HEK293 (cell line): ENCODE results near the gene OR10AD1.
A peak's percentile ranks its signal among the peaks of the same experiment; 100 is the strongest.

Experiments used
- CTCF ChIA-PET: fragments of 350-600 bp; formaldehyde crosslinking; extraction: SDS; loops from one replicate; lab custom pipeline; 2021; ENCODE audit warnings: antibody characterized with exemption; lab: Yijun Ruan, JAX
- POLR2A ChIA-PET: fragments of 300-600 bp; formaldehyde crosslinking; extraction: SDS; loops from one replicate; lab custom pipeline; 2020; ENCODE audit warnings: antibody characterized with exemption, inconsistent platforms; lab: Yijun Ruan, JAX
- H3K27ac ChIP-seq: fragments of 200-500 bp; sonication (Bioruptor generic); 2 replicates; pipeline ENCODE4 v1.5.1; 2014; ENCODE audit warnings: low read depth, low read length, control low read depth, inconsistent platforms; ENCODE audit errors: extremely low read depth
- H3K36me3 ChIP-seq, 2 experiments: fragments of 200-500 bp in 1 of 2; sonication (Bioruptor generic) in 1 of 2; 1 replicate in 1 of 2; 2 replicates in 1 of 2; pipeline ENCODE4 v1.5.1; 2014 to 2017; ENCODE audit warnings: inconsistent platforms in 2 of 2, low read length in 2 of 2; ENCODE audit not compliant: control insufficient read depth in 2 of 2, insufficient read depth in 1 of 2
- H3K4me1 ChIP-seq: fragments of 200-500 bp; sonication (Bioruptor generic); 2 replicates; pipeline ENCODE4 v1.5.1; 2014; ENCODE audit warnings: mild to moderate bottlenecking, low read length, inconsistent platforms; ENCODE audit not compliant: control insufficient read depth, insufficient read depth
- H3K4me3 ChIP-seq: 2 replicates; pipeline ENCODE4 v1.5.1; 2011; ENCODE audit warnings: low read depth, mild to moderate bottlenecking, control low read depth, low read length, moderate library complexity
- H3K9me3 ChIP-seq: fragments of 200-500 bp; sonication (Bioruptor generic); 2 replicates; pipeline ENCODE4 v1.5.1; 2014; ENCODE audit warnings: low read depth, low read length, inconsistent platforms; ENCODE audit not compliant: control insufficient read depth, insufficient read depth
- ELK4 ChIP-seq: IDR thresholded peaks from 2 replicates; pipeline ENCODE4 v1.6.1; 2011; ENCODE audit warnings: mild to moderate bottlenecking, low read depth, low read length, borderline replicate concordance
- HOXD13 ChIP-seq: sonication (generic); formaldehyde crosslinking; IDR thresholded peaks from 2 replicates; pipeline ENCODE4 v1.8.0; 2022; ENCODE audit warnings: missing genetic modification reagents, borderline replicate concordance
- MYNN ChIP-seq: fragments of 450-650 bp; formaldehyde crosslinking; IDR thresholded peaks from 2 replicates; pipeline ENCODE4 v1.5.1; 2016; ENCODE audit warnings: missing biosample characterization, missing genetic modification characterization, borderline replicate concordance
- SP2 ChIP-seq: fragments of 450-650 bp; formaldehyde crosslinking; IDR thresholded peaks from 2 replicates; pipeline ENCODE4 v1.5.1; 2016; ENCODE audit warnings: missing biosample characterization, missing genetic modification characterization
- SP3 ChIP-seq: fragments of 450-650 bp; formaldehyde crosslinking; IDR thresholded peaks from 2 replicates; pipeline ENCODE4 v1.5.1; 2016; ENCODE audit warnings: missing biosample characterization, missing genetic modification characterization
- ZBTB17 ChIP-seq: fragments of 450-650 bp; formaldehyde crosslinking; IDR thresholded peaks from 2 replicates; pipeline ENCODE4 v1.5.1; 2016; ENCODE audit warnings: missing biosample characterization, missing genetic modification characterization
- ZBTB21 ChIP-seq: fragments of 450-650 bp; formaldehyde crosslinking; IDR thresholded peaks from 2 replicates; pipeline ENCODE4 v1.5.1; 2017; ENCODE audit warnings: missing biosample characterization, missing genetic modification characterization
- ZFP3 ChIP-seq: fragments of 450-650 bp; formaldehyde crosslinking; IDR thresholded peaks from 2 replicates; pipeline ENCODE4 v1.5.1; 2016; ENCODE audit warnings: low read depth, missing biosample characterization, missing genetic modification characterization
- ZIC2 ChIP-seq: fragments of 450-650 bp; formaldehyde crosslinking; IDR thresholded peaks from 2 replicates; pipeline ENCODE4 v1.5.1; 2016; ENCODE audit warnings: missing biosample characterization, missing genetic modification characterization
- ZNF10 ChIP-seq: fragments of 450-650 bp; formaldehyde crosslinking; IDR thresholded peaks from 2 replicates; pipeline ENCODE4 v1.5.1; 2017; ENCODE audit warnings: missing biosample characterization, missing genetic modification characterization
- ZNF112 ChIP-seq: fragments of 450-650 bp; formaldehyde crosslinking; IDR thresholded peaks from 2 replicates; pipeline ENCODE4 v1.5.0; 2017; ENCODE audit warnings: missing biosample characterization, missing genetic modification characterization
- ZNF19 ChIP-seq: fragments of 450-650 bp; formaldehyde crosslinking; IDR thresholded peaks from 2 replicates; pipeline ENCODE4; 2016; ENCODE audit warnings: missing biosample characterization, missing genetic modification characterization, low read depth
- ZNF239 ChIP-seq: fragments of 450-650 bp; formaldehyde crosslinking; IDR thresholded peaks from 2 replicates; pipeline ENCODE4 v1.5.1; 2016; ENCODE audit warnings: missing biosample characterization, missing genetic modification characterization
- ZNF26 ChIP-seq: fragments of 450-650 bp; formaldehyde crosslinking; IDR thresholded peaks from 2 replicates; pipeline ENCODE4 v1.5.1; 2016; ENCODE audit warnings: missing biosample characterization, missing genetic modification characterization
- ZNF350 ChIP-seq: fragments of 450-650 bp; formaldehyde crosslinking; IDR thresholded peaks from 2 replicates; pipeline ENCODE4 v1.5.0; 2017; ENCODE audit warnings: missing biosample characterization, mild to moderate bottlenecking, missing genetic modification characterization
- ZNF37A ChIP-seq: fragments of 450-650 bp; IDR thresholded peaks from 2 replicates; pipeline ENCODE4 v1.5.1; 2018; ENCODE audit warnings: missing biosample characterization, missing genetic modification characterization
- ZNF426 ChIP-seq: fragments of 450-650 bp; formaldehyde crosslinking; IDR thresholded peaks from 2 replicates; pipeline ENCODE4 v1.5.1; 2017; ENCODE audit warnings: missing biosample characterization, missing genetic modification characterization, mild to moderate bottlenecking, inconsistent platforms, moderate library complexity
- ZNF473 ChIP-seq: fragments of 450-650 bp; formaldehyde crosslinking; IDR thresholded peaks from 2 replicates; pipeline ENCODE4 v1.5.1; 2017; ENCODE audit warnings: missing biosample characterization, missing genetic modification characterization
- ZNF48 ChIP-seq: fragments of 450-650 bp; formaldehyde crosslinking; IDR thresholded peaks from 2 replicates; pipeline ENCODE4 v1.5.1; 2016; ENCODE audit warnings: missing biosample characterization, missing genetic modification characterization
- ZNF596 ChIP-seq: fragments of 450-650 bp; IDR thresholded peaks from 2 replicates; pipeline ENCODE4 v1.5.0; 2018; ENCODE audit warnings: missing biosample characterization, mild to moderate bottlenecking, missing genetic modification characterization, moderate library complexity
- ZNF639 ChIP-seq: fragments of 450-650 bp; formaldehyde crosslinking; IDR thresholded peaks from 2 replicates; pipeline ENCODE4 v1.5.1; 2016; ENCODE audit warnings: missing biosample characterization, missing genetic modification characterization
- ZNF654 ChIP-seq: fragments of 450-650 bp; formaldehyde crosslinking; IDR thresholded peaks from 2 replicates; pipeline ENCODE4 v1.5.1; 2016; ENCODE audit warnings: low read depth, missing biosample characterization, missing genetic modification characterization
- ZNF791 ChIP-seq: fragments of 450-650 bp; formaldehyde crosslinking; IDR thresholded peaks from 2 replicates; pipeline ENCODE4 v1.5.1; 2016; ENCODE audit warnings: missing biosample characterization, missing genetic modification characterization
- ZSCAN23 ChIP-seq: fragments of 450-650 bp; formaldehyde crosslinking; IDR thresholded peaks from 2 replicates; pipeline ENCODE4 v1.5.1; 2016; ENCODE audit warnings: missing biosample characterization, missing genetic modification characterization
- TF ChIP-seq, protein P1 (sequence below): fragments of 450-650 bp; formaldehyde crosslinking; IDR thresholded peaks from 2 replicates; pipeline ENCODE4 v1.5.1; 2017; ENCODE audit warnings: missing biosample characterization, missing genetic modification characterization
- TF ChIP-seq, protein P2 (sequence below): fragments of 450-650 bp; formaldehyde crosslinking; IDR thresholded peaks from 2 replicates; pipeline ENCODE4 v1.5.1; 2016; ENCODE audit warnings: missing biosample characterization, missing genetic modification characterization

Gene OR10AD1

DNA sequence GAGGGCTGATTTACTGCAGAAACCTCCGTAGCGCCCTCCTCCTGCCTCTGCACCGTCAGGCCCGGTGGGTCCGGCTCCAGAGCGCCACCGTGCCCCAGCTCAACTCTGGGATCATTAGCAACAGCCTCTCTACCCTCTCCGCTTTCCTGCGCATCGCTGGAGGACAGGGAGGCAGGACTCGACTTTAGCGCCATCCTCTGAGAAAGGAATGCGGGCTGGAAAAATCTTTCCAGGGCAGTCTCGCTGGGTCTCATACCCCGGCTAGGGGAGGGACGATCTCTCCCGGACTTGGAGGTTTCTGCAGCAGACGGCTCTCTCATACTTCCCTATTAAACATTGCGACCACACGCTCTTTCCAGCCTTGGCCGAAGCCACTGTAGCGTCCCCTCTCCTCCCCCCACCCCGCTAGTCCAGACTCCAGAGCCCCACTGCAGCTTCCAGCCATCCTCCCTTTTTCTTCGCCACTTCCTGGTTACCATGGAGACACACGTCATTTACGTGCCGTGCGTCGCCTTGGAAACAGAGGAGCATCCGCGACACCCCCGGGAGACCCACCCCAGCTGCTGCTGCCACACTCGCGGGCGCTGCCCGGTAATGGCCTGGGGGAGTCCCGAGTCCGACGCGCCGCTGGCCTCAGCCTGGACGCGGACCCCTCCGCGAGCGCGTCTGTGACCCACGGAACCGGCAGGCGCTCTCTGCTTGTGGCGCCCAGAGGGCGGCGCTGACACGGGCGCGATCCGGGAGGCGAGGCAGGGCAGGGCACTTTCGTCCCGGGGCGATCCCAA is 19.8 kb downstream of the OR10AD1 start, which contains the start of gene CCDC184 (continued):
- TF ChIP-seq SP3 (peak; percentile 19; the same call in 1 of the 2 replicates), ZNF639 (no peak), ZNF26 (tag by site-specific recombination) (no peak), ZNF791 (tag by site-specific recombination) (no peak), ZIC2 (tag by site-specific recombination) (peak; percentile 53; the same call in 1 of the 2 replicates), ZNF426 (no peak), SP2 (tag by site-specific recombination) (peak; percentile 57), ZNF112 (no peak), ZNF10 (no peak), ZNF239 (no peak), ZNF19 (tag by site-specific recombination) (no peak), ZNF473 (tag by site-specific recombination) (no peak), ZNF48 (tag by site-specific recombination) (no peak), ZNF654 (tag by site-specific recombination) (no peak), ZNF37A (tag by site-specific recombination) (no peak), ZFP3 (tag by site-specific recombination) (no peak), ZBTB17 (tag by site-specific recombination) (peak; percentile 100), HOXD13 (no peak), ZNF596 (tag by site-specific recombination) (no peak), ZNF350 (tag by site-specific recombination) (no peak)
- TF ChIP-seq, protein P1, sequence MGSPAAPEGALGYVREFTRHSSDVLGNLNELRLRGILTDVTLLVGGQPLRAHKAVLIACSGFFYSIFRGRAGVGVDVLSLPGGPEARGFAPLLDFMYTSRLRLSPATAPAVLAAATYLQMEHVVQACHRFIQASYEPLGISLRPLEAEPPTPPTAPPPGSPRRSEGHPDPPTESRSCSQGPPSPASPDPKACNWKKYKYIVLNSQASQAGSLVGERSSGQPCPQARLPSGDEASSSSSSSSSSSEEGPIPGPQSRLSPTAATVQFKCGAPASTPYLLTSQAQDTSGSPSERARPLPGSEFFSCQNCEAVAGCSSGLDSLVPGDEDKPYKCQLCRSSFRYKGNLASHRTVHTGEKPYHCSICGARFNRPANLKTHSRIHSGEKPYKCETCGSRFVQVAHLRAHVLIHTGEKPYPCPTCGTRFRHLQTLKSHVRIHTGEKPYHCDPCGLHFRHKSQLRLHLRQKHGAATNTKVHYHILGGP (tag by site-specific recombination) = no peak
- TF ChIP-seq, protein P2, sequence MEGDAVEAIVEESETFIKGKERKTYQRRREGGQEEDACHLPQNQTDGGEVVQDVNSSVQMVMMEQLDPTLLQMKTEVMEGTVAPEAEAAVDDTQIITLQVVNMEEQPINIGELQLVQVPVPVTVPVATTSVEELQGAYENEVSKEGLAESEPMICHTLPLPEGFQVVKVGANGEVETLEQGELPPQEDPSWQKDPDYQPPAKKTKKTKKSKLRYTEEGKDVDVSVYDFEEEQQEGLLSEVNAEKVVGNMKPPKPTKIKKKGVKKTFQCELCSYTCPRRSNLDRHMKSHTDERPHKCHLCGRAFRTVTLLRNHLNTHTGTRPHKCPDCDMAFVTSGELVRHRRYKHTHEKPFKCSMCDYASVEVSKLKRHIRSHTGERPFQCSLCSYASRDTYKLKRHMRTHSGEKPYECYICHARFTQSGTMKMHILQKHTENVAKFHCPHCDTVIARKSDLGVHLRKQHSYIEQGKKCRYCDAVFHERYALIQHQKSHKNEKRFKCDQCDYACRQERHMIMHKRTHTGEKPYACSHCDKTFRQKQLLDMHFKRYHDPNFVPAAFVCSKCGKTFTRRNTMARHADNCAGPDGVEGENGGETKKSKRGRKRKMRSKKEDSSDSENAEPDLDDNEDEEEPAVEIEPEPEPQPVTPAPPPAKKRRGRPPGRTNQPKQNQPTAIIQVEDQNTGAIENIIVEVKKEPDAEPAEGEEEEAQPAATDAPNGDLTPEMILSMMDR (tag by site-specific recombination) = peak; percentile 92
- TF ChIP-seq, all 188 proteins: peak for 43

GRCh38 chr12:48182631-48183030 is 20.5 kb downstream of the OR10AD1 start:
- Histone ChIP-seq H3K36me3 (no peaks in the 10 kb centered on the region), H3K4me1 (no peaks in the 10 kb centered on the region), H3K27ac (no peak overlapping the region), H3K9me3 (no peaks in the 10 kb centered on the region), H3K4me3 (peak overlapping the region; percentile 41)
- POLR2A ChIA-PET = interaction anchor here (0.8 to 1.4 kb wide), 3 partner anchors 14 to 25 kb away, joined by 4 to 9 read pairs (median 5); partner anchors contain the start of gene ASB8
- CTCF ChIA-PET = interaction anchor here (0.6 to 1.6 kb wide), 12 partner anchors 11 to 472 kb away, joined by 3 to 6 read pairs (median 3); no protein-coding TSS in a partner anchor
- no peak for TF ChIP-seq ELK4
- TF ChIP-seq MYNN (tag by site-specific recombination) = no peak
- no peak for TF ChIP-seq ZSCAN23 (tag by site-specific recombination)
- no peak for TF ChIP-seq ZBTB21
